GM19467 (cell line): Measurements from ENCODE around the gene VSIG2.
A peak's percentile ranks its signal among the peaks of the same experiment; 100 is the strongest.

Experiments
- ATAC-seq: cut with Tn5 transposase; IDR thresholded peaks from one replicate; pipeline ENCODE4 v1.9.1; 2021; ENCODE audit warnings: mild to moderate bottlenecking, moderate library complexity; ENCODE audit not compliant: unreplicated experiment

The VSIG2 gene

DNA sequence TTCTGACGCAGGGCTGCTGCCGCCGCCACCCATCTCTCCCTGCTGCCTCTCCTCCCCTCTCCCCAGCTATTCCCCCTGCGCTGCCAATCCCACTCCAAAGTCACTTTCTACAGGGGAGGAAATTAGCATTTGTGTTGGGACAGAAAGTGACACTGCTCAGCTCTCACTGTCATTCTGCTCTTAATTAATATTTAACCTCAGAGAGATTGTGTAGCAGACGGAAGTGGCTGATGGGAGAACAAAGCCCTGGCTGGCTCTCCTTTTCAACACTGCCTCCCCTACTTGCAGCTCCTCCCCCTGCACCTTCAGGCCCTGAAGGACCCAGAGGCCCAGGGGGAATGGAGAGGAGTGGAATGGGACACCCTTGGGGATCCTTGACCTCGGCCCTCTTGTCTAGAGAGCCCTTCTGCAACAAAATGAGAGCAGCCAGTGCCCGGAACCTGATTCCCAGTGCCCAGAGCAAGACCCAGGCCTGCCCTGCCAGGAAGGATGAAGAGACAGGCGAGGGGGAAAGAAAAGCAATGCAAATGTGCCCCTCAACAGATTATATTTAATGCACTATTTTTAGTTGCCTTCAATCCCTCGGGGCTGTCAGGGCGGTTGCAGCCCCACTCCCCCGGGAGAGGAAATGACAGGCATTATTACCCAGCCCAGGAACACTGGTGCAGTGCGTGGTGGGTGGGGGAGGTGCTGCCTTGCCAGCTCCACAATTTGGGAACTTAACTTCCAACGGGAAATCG lies 26.9 kb downstream of the VSIG2 start:
- peak; percentile 96 for ATAC-seq

- ATAC-seq = no peak
Observed at GRCh38 chr11:124722176-124722575, 29.9 kb downstream of the VSIG2 start.

DNA sequence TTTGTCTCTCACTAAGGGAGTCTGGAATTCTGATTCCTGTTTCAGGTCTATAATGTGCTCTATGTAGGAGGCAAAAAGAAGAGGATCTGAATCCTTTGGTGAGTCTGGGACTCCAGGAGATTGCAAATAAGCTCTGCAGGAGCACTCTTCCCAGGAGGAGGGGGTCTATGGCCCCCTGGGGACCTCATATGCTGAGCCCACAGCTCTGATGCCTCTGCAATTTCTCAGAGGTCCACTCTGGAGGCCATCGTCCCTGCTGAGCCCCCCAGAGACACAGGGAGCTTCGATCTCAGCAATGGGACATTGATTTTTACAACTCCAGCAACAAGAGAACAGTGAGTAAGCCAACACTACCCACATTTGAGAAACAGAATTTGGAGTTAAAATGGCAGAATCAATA lies 32.5 kb downstream of the VSIG2 start:
- no peak for ATAC-seq

GRCh38 chr11:124718801-124719200 lies 33.3 kb downstream of the VSIG2 start:
- ATAC-seq = no peak

DNA sequence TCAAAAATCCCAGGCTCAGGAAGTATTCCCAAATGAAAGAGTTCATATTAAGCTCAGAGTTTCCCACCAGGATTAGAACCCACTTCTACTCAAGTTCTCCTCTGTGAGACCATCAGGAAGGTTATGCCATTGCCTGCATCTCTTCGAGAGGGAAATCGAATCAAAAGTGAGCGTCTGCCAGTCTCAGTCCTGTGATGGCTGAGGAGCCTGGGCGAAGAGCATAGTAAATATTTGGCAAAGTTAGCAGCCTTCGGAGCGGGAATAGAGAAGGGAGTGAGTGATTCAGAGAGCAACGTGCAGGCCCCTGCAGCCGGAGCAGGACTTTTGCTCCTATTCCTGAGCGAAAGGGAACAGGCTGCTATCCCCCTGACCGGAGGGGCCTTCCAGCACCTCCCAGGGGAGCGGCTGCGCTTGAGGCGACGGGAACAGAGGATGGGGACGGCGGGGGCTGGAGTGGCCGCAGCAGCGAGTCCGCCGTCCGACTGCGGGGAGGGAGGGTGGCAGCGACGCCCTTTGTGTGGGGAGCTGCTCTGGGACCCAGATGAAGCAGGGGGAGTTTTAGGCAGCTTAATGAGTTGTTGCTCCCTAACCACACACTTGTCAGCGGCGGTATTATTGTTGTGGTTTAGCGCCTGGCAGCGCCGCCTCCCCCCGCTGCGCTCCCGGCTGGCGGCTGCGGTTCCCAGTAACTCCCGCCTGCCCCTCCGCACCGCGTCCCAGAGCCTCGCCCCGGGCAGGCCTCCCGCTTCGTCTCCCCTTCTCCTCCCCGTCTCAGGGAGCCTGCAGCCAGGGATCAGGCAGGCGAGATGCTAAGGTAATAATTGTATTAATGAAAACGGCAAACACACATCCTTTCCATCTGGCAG lies 34.0 kb downstream of the VSIG2 start:
- no peak for ATAC-seq

DNA sequence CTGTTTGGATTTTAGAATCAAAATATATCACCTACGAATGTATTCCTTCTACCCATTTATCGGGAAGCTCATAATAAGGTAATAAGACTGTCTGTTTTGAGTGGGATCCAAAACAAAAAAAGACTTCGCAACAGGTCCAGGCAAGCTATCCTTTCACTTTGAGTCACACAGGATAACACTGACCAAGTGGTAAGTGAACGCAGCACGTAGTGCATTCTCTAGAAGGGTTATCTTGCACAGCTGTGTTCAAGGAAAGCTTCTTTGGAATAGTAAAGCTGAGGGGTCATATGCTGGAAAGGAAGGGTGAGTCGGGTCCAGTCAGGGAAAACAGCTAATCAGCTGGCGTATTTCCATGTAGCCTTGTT lies 34.7 kb downstream of the VSIG2 start:
- ATAC-seq = no peak

GRCh38 chr11:124716591-124716990 lies 35.5 kb downstream of the VSIG2 start:
- no peak for ATAC-seq

GRCh38 chr11:124712392-124712791 lies 39.7 kb downstream of the VSIG2 start:
- ATAC-seq = no peak

DNA sequence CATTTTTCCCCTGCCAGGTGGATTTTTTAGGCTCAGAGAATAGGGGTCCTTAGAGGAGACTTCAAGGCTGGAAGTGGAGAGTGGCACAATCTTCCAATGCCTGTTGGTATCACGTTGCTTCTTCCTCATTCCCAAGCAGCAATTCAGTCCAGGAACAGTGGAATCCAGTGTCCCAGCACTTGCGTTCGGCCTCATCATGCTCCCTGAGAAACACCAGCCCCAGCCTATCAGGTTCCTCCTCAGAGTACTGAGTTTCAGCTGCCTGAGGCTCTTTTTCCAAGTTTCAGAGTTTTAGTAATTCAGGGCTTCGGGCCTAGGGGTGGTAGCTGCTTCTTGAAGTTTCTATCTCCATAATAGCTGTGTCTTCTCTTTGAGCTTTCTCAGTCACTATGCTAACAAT lies 44.2 kb downstream of the VSIG2 start:
- ATAC-seq = no peak

- ATAC-seq = no peak
Observed at GRCh38 chr11:124700028-124700427, 52.0 kb downstream of the VSIG2 start.

GRCh38 chr11:124699547-124699946 lies 52.5 kb downstream of the VSIG2 start:
- no peak for ATAC-seq
